ENCODE measurements around the gene DCHS2.

The DCHS2 gene

DNA sequence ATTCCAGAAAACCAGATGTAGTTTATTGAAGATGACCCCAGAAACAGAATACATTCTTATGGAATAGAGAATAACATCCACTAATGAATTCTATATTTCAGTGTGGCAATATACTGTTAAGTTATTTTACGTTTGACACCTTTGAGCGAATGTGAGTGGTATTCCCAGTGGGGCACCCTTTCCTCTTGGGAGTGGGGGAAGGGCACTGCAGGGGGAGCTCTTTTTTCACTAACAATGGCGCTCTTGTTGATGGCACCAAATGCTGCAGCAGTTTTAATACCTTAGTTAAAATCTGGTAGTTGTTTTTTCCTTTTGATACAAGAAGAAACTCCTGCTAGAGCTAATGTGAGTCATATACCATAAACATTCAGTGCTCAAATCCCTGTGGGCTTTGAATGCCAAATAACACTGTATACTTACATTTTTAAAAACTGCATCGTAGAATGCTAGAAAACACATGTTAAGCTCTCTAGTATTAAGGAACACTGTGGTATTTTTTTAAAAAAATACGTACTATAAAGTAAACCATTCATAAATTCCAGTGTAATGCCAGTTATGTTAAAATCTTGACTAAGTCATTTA, 178.5 kb downstream of the DCHS2 start:
- Histone ChIP-seq H3K27me3 (no peaks in the 10 kb centered on the region), H3K4me1 (ENCODE audit: control insufficient read depth in 1 of 2, insufficient read depth in 1 of 2, low read depth in 1 of 2, low read length in 1 of 2) (no peaks in the 10 kb centered on the region), H3K9me3 (no peaks in the 10 kb centered on the region), H3K27ac (no peak overlapping the region), H3K4me3 (ENCODE audit: low read depth in 1 of 2, low read length in 1 of 2) (no peak overlapping the region), H3K36me3 (no peaks in the 10 kb centered on the region)
- TF ChIP-seq, protein P1, sequence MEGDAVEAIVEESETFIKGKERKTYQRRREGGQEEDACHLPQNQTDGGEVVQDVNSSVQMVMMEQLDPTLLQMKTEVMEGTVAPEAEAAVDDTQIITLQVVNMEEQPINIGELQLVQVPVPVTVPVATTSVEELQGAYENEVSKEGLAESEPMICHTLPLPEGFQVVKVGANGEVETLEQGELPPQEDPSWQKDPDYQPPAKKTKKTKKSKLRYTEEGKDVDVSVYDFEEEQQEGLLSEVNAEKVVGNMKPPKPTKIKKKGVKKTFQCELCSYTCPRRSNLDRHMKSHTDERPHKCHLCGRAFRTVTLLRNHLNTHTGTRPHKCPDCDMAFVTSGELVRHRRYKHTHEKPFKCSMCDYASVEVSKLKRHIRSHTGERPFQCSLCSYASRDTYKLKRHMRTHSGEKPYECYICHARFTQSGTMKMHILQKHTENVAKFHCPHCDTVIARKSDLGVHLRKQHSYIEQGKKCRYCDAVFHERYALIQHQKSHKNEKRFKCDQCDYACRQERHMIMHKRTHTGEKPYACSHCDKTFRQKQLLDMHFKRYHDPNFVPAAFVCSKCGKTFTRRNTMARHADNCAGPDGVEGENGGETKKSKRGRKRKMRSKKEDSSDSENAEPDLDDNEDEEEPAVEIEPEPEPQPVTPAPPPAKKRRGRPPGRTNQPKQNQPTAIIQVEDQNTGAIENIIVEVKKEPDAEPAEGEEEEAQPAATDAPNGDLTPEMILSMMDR (IDR thresholded peaks at IDR 0.05) = no peak

DNA sequence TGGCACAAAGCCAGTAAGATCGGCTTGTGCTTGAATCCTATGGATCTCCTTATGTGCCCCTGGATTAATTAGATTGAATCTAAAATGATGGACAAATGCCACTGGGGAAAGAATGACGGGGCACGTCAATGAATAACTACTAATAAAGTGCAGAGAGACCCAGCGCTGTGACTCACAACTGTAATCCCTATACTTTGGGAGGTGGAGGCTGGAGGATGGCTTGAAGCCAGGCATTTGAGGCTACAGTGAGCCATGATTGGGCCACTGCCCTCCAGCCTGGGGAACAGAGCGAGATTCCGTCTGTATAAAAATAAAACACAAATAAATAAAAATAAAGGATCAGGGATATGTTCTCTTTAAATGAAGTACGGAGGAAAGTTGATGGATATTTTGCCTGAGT, 179.4 kb downstream of the DCHS2 start:
- Histone ChIP-seq H3K27me3 (no peaks in the 10 kb centered on the region), H3K9me3 (no peaks in the 10 kb centered on the region), H3K36me3 (no peaks in the 10 kb centered on the region), H3K4me3 (ENCODE audit: low read depth in 1 of 2, low read length in 1 of 2) (no peak overlapping the region), H3K27ac (no peak overlapping the region), H3K4me1 (ENCODE audit: control insufficient read depth in 1 of 2, insufficient read depth in 1 of 2, low read depth in 1 of 2, low read length in 1 of 2) (no peaks in the 10 kb centered on the region)
- TF ChIP-seq, protein P1 (IDR thresholded peaks at IDR 0.05) = no peak

DNA sequence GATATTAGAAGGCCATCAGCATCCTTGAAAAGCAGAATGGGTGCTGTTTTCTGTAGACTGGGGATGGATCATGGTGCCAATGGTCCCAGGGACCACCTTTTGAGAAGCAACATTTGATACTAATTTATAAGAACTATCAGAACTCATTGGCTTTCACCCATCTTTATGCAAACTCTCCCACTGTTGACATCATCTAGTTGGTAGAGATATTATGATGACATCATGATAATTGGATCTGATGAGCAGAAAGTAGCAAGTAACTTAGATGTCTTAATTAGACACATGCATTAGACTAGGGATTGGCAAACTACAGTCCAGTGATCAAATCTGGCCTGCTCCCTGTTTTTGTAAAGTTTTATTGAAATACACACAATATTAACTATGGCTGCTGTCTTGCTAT, 181.0 kb downstream of the DCHS2 start:
- Histone ChIP-seq H3K9me3 (no peaks in the 10 kb centered on the region), H3K4me1 (ENCODE audit: control insufficient read depth in 1 of 2, insufficient read depth in 1 of 2, low read depth in 1 of 2, low read length in 1 of 2) (no peaks in the 10 kb centered on the region), H3K27ac (no peak overlapping the region), H3K27me3 (no peaks in the 10 kb centered on the region), H3K4me3 (ENCODE audit: low read depth in 1 of 2, low read length in 1 of 2) (no peak overlapping the region), H3K36me3 (no peaks in the 10 kb centered on the region)
- TF ChIP-seq, protein P1 (IDR thresholded peaks at IDR 0.05) = no peak

DNA sequence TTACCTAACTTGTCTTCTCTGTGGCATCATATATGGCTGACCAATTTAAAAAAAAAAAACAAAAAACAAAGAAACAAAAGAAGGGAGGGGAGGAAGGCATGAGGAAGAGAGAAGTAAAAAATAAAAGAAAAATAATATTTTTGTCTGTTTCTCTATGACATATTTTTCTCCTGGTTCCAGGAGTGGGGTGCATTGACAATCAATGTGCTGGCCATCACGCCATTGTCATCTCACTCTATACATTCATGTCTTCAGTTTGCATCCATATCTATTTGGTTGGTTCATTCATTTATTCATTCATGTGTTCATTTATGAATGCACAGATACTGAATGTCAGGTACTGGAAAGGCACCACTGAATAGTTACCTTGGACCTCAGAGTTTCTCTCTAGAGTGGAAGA, 183.4 kb downstream of the DCHS2 start:
- no peaks in the 10 kb centered on the region for H3K27me3 ChIP-seq
- H3K4me1 ChIP-seq (ENCODE audit: control insufficient read depth in 1 of 2, insufficient read depth in 1 of 2, low read depth in 1 of 2, low read length in 1 of 2) = no peaks in the 10 kb centered on the region
- TF ChIP-seq, protein P1 (IDR thresholded peaks at IDR 0.05) = no peak
- H3K9me3 ChIP-seq = no peaks in the 10 kb centered on the region
- H3K36me3 ChIP-seq = no peaks in the 10 kb centered on the region
- H3K4me3 ChIP-seq (ENCODE audit: low read depth in 1 of 2, low read length in 1 of 2) = no peak overlapping the region
- H3K27ac ChIP-seq = no peak overlapping the region

DNA sequence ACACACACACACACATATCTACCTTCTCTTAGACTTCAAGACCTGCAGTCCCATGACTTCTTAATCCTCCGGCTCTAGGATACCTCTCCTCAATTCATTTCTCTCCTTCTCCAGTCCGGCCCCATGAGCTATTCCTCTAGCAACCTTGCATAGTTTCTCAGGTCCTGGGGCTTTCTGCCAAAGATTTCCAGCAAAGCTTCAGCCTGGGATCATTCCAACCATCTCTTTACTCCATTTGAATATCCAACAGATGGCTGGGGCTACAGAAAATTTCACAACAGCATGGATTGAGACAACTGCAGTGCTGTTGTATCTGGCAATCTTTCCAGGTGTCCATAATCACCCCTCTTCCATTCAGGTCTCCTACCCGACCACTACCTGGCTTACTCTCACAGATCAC, 184.1 kb downstream of the DCHS2 start:
- Histone ChIP-seq H3K4me1 (ENCODE audit: control insufficient read depth in 1 of 2, insufficient read depth in 1 of 2, low read depth in 1 of 2, low read length in 1 of 2) (no peaks in the 10 kb centered on the region), H3K27me3 (no peaks in the 10 kb centered on the region), H3K9me3 (no peaks in the 10 kb centered on the region), H3K36me3 (no peaks in the 10 kb centered on the region), H3K27ac (no peak overlapping the region), H3K4me3 (ENCODE audit: low read depth in 1 of 2, low read length in 1 of 2) (no peak overlapping the region)
- TF ChIP-seq, protein P1 (IDR thresholded peaks at IDR 0.05) = no peak

DNA sequence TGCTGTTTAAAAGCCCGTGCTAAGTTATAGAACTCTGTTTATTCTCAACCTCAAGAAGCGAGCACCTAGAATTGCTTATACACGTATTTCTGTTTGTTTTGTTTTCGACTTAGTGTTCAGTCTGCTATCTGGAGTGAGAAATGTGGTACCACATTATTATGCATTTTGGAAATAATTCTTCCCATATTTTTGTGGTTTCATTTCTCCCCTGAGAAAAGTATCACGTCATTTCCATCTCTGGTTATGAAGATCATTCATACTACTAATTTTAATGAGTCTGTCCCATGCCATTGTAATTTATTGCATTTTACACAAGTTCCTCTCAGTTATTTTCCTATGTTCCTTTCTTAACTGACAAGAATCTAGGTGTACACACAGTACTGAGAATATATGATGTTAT, 186.0 kb downstream of the DCHS2 start:
- no peak overlapping the region for H3K4me3 ChIP-seq (ENCODE audit: low read depth in 1 of 2, low read length in 1 of 2)
- no peak overlapping the region for H3K27ac ChIP-seq
- H3K4me1 ChIP-seq (ENCODE audit: control insufficient read depth in 1 of 2, insufficient read depth in 1 of 2, low read depth in 1 of 2, low read length in 1 of 2) = no peaks in the 10 kb centered on the region
- no peaks in the 10 kb centered on the region for H3K27me3 ChIP-seq
- no peaks in the 10 kb centered on the region for H3K36me3 ChIP-seq
- no peaks in the 10 kb centered on the region for H3K9me3 ChIP-seq
- TF ChIP-seq, protein P1 (IDR thresholded peaks at IDR 0.05) = no peak
